ENCODE data around the gene CFAP210. TPM values are rescaled to one million over a fixed set of nuclear protein-coding genes. Genes with fewer than 3 reads are reported as not detected.
"Not testable (repeated sequence)": the region's sequence is repeated elsewhere in the genome, so short reads cannot be mapped to it uniquely, and the experiment has no call there.

Gene CFAP210
- total RNA-seq, 6 experiments from 2014 or later: 0.10 to 0.19 (median 0.13) TPM; not detected in 2

GRCh38 chr2:169636440-169637097 lies 57.6 kb downstream of the CFAP210 start:
- H3K4me3 Mint-ChIP-seq: no peak overlapping the region
- DNase-seq: no peak
- no peak overlapping the region for H3K27ac Mint-ChIP-seq
- no peak for TF ChIP-seq CTCF (IDR thresholded peaks at IDR 0.05)
- H3K36me3 Mint-ChIP-seq (ENCODE audit: low read depth): peaks cover 9% of the 10 kb centered on the region
- no peaks in the 10 kb centered on the region for H3K9me3 Mint-ChIP-seq
- peaks cover 1% of the 10 kb centered on the region; the same call in 1 of the 2 replicates for H3K27me3 Mint-ChIP-seq (ENCODE audit: insufficient read depth)
- no peaks in the 10 kb centered on the region for H3K4me1 Mint-ChIP-seq (ENCODE audit: low read depth)

GRCh38 chr2:169625781-169626180 lies 68.4 kb downstream of the CFAP210 start:
- Mint-ChIP-seq H3K4me3 (no peak overlapping the region), H3K27ac (no peak overlapping the region), H3K36me3 (ENCODE audit: low read depth) (peaks cover 16% of the 10 kb centered on the region; the same call in 1 of the 2 replicates), H3K4me1 (ENCODE audit: low read depth) (no peaks in the 10 kb centered on the region), H3K27me3 (ENCODE audit: insufficient read depth) (no peaks in the 10 kb centered on the region; the same call in 1 of the 2 replicates), H3K9me3 (no peaks in the 10 kb centered on the region)
- no peak for DNase-seq
- TF ChIP-seq CTCF (IDR thresholded peaks at IDR 0.05): no peak

- Mint-ChIP-seq H3K27ac (no peak overlapping the region), H3K36me3 (ENCODE audit: low read depth) (peaks cover 33% of the 10 kb centered on the region)
Observed at GRCh38 chr2:169623235-169623634, 71.0 kb downstream of the CFAP210 start.

GRCh38 chr2:169620509-169620908 lies 73.7 kb downstream of the CFAP210 start:
- Mint-ChIP-seq H3K4me1 (ENCODE audit: low read depth) (peaks cover 13% of the 10 kb centered on the region), H3K9me3 (peaks cover 12% of the 10 kb centered on the region), H3K27me3 (ENCODE audit: insufficient read depth) (no peaks in the 10 kb centered on the region), H3K27ac (no peak overlapping the region), H3K36me3 (ENCODE audit: low read depth) (peaks cover 57% of the 10 kb centered on the region), H3K4me3 (no peak overlapping the region)
- no peak for TF ChIP-seq CTCF (IDR thresholded peaks at IDR 0.05)
- DNase-seq: no peak

More at GRCh38 chr2:169623235-169623634, 71.0 kb downstream of the CFAP210 start:
- no peaks in the 10 kb centered on the region; the same call in 1 of the 2 replicates for H3K27me3 Mint-ChIP-seq (ENCODE audit: insufficient read depth)
- no peak for TF ChIP-seq CTCF (IDR thresholded peaks at IDR 0.05)
- no peak overlapping the region for H3K4me3 Mint-ChIP-seq
- no peaks in the 10 kb centered on the region for H3K9me3 Mint-ChIP-seq
- no peak for DNase-seq
- H3K4me1 Mint-ChIP-seq (ENCODE audit: low read depth): peaks cover 13% of the 10 kb centered on the region

GRCh38 chr2:169619946-169620345 lies 74.3 kb downstream of the CFAP210 start:
- no peak for DNase-seq
- H3K27ac Mint-ChIP-seq: peak overlapping the region; percentile 35; the same call in 1 of the 2 replicates
- peaks cover 13% of the 10 kb centered on the region for H3K4me1 Mint-ChIP-seq (ENCODE audit: low read depth)
- H3K27me3 Mint-ChIP-seq (ENCODE audit: insufficient read depth): no peaks in the 10 kb centered on the region
- no peak for TF ChIP-seq CTCF (IDR thresholded peaks at IDR 0.05)
- H3K9me3 Mint-ChIP-seq: peaks cover 12% of the 10 kb centered on the region
- peaks cover 58% of the 10 kb centered on the region for H3K36me3 Mint-ChIP-seq (ENCODE audit: low read depth)
- H3K4me3 Mint-ChIP-seq: no peak overlapping the region

GRCh38 chr2:169615982-169616381 lies 78.2 kb downstream of the CFAP210 start:
- peaks cover 76% of the 10 kb centered on the region for H3K36me3 Mint-ChIP-seq (ENCODE audit: low read depth)
- H3K4me3 Mint-ChIP-seq; H3K27me3 Mint-ChIP-seq (ENCODE audit: insufficient read depth); DNase-seq; H3K27ac Mint-ChIP-seq: not testable (repeated sequence)
- H3K4me1 Mint-ChIP-seq (ENCODE audit: low read depth): peaks cover 13% of the 10 kb centered on the region
- H3K9me3 Mint-ChIP-seq: peaks cover 12% of the 10 kb centered on the region
